Stimulated activated naive CD4-positive, alpha-beta T cell treated with Interleukin-2 at 50 U/mL for 16 hours (primary cell): ENCODE measurements around the gene BTRC.

ENCODE experiments used
- DNase-seq: peaks from one replicate; lab custom pipeline; 2025; lab: John Stamatoyannopoulos, UW

Gene BTRC

GRCh38 chr10:101444058-101444898 lies 90.3 kb downstream of the BTRC start:
- no peak for DNase-seq

- no peak for DNase-seq
These were observed 92.1 kb downstream of the BTRC start for GRCh38 chr10:101446071-101446470.

- no peak for DNase-seq
These were observed 93.0 kb downstream of the BTRC start for GRCh38 chr10:101446947-101447346.

GRCh38 chr10:101447477-101447876 lies 93.5 kb downstream of the BTRC start:
- no peak for DNase-seq

GRCh38 chr10:101450277-101451080 lies 96.5 kb downstream of the BTRC start:
- DNase-seq: no peak

- no peak for DNase-seq
These were observed 97.3 kb downstream of the BTRC start for GRCh38 chr10:101451261-101451660.

GRCh38 chr10:101451667-101452069 lies 97.7 kb downstream of the BTRC start:
- no peak for DNase-seq

GRCh38 chr10:101452176-101452575 lies 98.2 kb downstream of the BTRC start:
- DNase-seq: no peak

- no peak for DNase-seq
These were observed 98.6 kb downstream of the BTRC start for GRCh38 chr10:101452593-101452992.

- DNase-seq: no peak
These were observed 99.4 kb downstream of the BTRC start for GRCh38 chr10:101453318-101453717.

- DNase-seq: no peak
These were observed 100.1 kb downstream of the BTRC start for GRCh38 chr10:101453791-101454718.

- DNase-seq: no peak
These were observed 104.9 kb downstream of the BTRC start for GRCh38 chr10:101458869-101459268.

GRCh38 chr10:101464082-101464481 lies 110.1 kb downstream of the BTRC start:
- no peak for DNase-seq

GRCh38 chr10:101464599-101464998 lies 110.6 kb downstream of the BTRC start:
- DNase-seq: no peak

GRCh38 chr10:101466016-101466912 lies 112.3 kb downstream of the BTRC start:
- DNase-seq: no peak

GRCh38 chr10:101467286-101467770 lies 113.4 kb downstream of the BTRC start:
- DNase-seq: no peak

- no peak for DNase-seq
These were observed 114.2 kb downstream of the BTRC start for GRCh38 chr10:101468159-101468558.

- no peak for DNase-seq
These were observed 122.4 kb downstream of the BTRC start for GRCh38 chr10:101476383-101476782.

GRCh38 chr10:101478956-101479355 lies 125.0 kb downstream of the BTRC start:
- no peak for DNase-seq

GRCh38 chr10:101481256-101481655 lies 127.3 kb downstream of the BTRC start:
- no peak for DNase-seq

- no peak for DNase-seq
These were observed 128.6 kb downstream of the BTRC start for GRCh38 chr10:101482568-101482967.
